Measurements from ENCODE around the gene RALGAPB.

Gene RALGAPB

DNA sequence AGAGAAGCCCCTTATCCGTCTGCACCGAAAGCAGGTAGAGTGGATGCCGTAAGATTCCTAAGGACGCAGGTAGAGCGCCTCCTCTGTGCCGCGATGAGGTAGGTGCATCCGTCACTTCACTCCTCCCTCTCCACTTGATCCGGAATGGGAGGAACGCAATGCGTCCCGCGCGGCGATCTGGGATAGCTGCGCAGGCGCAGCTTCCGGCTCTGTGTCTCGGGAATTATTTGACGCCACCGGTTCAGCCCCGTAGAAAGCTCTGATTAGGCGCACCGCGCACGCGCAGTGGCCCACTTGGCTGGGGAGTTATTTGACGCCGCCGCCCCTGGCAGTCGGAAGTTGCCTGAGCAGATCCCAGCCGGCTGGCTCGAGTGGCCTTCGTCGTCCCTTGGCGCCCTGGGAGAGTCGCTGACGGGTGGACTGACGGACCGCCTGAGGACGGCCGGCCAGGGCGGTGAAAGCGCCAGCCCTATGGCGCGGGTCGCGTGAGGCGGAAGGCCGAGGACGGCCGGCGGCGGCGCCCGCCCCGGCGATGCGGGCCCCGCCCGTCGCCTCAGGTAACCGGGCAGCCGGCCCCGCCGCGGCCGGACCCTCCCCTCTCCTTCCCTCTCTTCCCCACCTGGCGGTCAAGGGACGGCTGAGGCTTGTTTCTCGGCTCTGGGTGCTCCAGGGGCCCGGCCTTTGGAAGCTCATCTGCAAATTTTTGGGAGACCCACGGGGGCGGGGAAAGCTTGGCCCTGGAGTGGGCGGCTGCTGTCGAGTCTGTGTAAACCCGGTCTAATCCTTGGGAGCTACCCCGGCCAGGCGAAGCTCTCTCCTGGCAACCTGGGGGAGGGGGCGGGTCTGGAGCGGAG, at the start of gene RALGAPB (continued):
- TF ChIP-seq, protein P1, sequence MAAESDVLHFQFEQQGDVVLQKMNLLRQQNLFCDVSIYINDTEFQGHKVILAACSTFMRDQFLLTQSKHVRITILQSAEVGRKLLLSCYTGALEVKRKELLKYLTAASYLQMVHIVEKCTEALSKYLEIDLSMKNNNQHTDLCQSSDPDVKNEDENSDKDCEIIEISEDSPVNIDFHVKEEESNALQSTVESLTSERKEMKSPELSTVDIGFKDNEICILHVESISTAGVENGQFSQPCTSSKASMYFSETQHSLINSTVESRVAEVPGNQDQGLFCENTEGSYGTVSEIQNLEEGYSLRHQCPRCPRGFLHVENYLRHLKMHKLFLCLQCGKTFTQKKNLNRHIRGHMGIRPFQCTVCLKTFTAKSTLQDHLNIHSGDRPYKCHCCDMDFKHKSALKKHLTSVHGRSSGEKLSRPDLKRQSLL (tag by site-specific recombination; IDR thresholded peaks at IDR 0.05): no peak
- TF ChIP-seq BCL11A (tag by site-specific recombination; IDR thresholded peaks at IDR 0.05; ENCODE audit: low read depth) (no peak), ZNF274 (IDR thresholded peaks at IDR 0.05; ENCODE audit: low read length) (no peak), ZNF274 (tag by site-specific recombination; IDR thresholded peaks at IDR 0.05; ENCODE audit: borderline replicate concordance) (no peak), ZNF302 (tag by site-specific recombination; IDR thresholded peaks at IDR 0.05; ENCODE audit: low read depth) (no peak), ZNF501 (tag by site-specific recombination; IDR thresholded peaks at IDR 0.05) (no peak), ZNF707 (tag by site-specific recombination; IDR thresholded peaks at IDR 0.05) (no peak), ZNF830 (tag by site-specific recombination; IDR thresholded peaks at IDR 0.05; ENCODE audit: low read depth) (no peak), ZSCAN30 (tag by site-specific recombination; IDR thresholded peaks at IDR 0.05) (peak; percentile 52; the same call in 1 of the 2 replicates), FEZF1 (tag by site-specific recombination; IDR thresholded peaks at IDR 0.05) (no peak), ZNF473 (tag by site-specific recombination; IDR thresholded peaks at IDR 0.05) (no peak), OVOL3 (tag by site-specific recombination; IDR thresholded peaks at IDR 0.05) (no peak), SP7 (tag by site-specific recombination; IDR thresholded peaks at IDR 0.05) (peak; percentile 65; the same call in 1 of the 2 replicates), ZNF76 (tag by site-specific recombination; IDR thresholded peaks at IDR 0.05; ENCODE audit: borderline replicate concordance, low read depth) (peak; percentile 96), ZBTB1 (tag by site-specific recombination; IDR thresholded peaks at IDR 0.05) (no peak), EGR2 (tag by site-specific recombination; IDR thresholded peaks at IDR 0.05; ENCODE audit: low read depth) (peak; percentile 40), ZNF426 (tag by site-specific recombination; IDR thresholded peaks at IDR 0.05) (no peak)
- TF ChIP-seq, protein P2, sequence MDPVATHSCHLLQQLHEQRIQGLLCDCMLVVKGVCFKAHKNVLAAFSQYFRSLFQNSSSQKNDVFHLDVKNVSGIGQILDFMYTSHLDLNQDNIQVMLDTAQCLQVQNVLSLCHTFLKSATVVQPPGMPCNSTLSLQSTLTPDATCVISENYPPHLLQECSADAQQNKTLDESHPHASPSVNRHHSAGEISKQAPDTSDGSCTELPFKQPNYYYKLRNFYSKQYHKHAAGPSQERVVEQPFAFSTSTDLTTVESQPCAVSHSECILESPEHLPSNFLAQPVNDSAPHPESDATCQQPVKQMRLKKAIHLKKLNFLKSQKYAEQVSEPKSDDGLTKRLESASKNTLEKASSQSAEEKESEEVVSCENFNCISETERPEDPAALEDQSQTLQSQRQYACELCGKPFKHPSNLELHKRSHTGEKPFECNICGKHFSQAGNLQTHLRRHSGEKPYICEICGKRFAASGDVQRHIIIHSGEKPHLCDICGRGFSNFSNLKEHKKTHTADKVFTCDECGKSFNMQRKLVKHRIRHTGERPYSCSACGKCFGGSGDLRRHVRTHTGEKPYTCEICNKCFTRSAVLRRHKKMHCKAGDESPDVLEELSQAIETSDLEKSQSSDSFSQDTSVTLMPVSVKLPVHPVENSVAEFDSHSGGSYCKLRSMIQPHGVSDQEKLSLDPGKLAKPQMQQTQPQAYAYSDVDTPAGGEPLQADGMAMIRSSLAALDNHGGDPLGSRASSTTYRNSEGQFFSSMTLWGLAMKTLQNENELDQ (tag by site-specific recombination; IDR thresholded peaks at IDR 0.05; ENCODE audit: low read depth): no peak
- TF ChIP-seq, protein P3, sequence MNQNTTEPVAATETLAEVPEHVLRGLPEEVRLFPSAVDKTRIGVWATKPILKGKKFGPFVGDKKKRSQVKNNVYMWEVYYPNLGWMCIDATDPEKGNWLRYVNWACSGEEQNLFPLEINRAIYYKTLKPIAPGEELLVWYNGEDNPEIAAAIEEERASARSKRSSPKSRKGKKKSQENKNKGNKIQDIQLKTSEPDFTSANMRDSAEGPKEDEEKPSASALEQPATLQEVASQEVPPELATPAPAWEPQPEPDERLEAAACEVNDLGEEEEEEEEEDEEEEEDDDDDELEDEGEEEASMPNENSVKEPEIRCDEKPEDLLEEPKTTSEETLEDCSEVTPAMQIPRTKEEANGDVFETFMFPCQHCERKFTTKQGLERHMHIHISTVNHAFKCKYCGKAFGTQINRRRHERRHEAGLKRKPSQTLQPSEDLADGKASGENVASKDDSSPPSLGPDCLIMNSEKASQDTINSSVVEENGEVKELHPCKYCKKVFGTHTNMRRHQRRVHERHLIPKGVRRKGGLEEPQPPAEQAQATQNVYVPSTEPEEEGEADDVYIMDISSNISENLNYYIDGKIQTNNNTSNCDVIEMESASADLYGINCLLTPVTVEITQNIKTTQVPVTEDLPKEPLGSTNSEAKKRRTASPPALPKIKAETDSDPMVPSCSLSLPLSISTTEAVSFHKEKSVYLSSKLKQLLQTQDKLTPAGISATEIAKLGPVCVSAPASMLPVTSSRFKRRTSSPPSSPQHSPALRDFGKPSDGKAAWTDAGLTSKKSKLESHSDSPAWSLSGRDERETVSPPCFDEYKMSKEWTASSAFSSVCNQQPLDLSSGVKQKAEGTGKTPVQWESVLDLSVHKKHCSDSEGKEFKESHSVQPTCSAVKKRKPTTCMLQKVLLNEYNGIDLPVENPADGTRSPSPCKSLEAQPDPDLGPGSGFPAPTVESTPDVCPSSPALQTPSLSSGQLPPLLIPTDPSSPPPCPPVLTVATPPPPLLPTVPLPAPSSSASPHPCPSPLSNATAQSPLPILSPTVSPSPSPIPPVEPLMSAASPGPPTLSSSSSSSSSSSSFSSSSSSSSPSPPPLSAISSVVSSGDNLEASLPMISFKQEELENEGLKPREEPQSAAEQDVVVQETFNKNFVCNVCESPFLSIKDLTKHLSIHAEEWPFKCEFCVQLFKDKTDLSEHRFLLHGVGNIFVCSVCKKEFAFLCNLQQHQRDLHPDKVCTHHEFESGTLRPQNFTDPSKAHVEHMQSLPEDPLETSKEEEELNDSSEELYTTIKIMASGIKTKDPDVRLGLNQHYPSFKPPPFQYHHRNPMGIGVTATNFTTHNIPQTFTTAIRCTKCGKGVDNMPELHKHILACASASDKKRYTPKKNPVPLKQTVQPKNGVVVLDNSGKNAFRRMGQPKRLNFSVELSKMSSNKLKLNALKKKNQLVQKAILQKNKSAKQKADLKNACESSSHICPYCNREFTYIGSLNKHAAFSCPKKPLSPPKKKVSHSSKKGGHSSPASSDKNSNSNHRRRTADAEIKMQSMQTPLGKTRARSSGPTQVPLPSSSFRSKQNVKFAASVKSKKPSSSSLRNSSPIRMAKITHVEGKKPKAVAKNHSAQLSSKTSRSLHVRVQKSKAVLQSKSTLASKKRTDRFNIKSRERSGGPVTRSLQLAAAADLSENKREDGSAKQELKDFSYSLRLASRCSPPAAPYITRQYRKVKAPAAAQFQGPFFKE (tag by site-specific recombination; IDR thresholded peaks at IDR 0.05; ENCODE audit: borderline replicate concordance): no peak
- TF ChIP-seq, protein P4, sequence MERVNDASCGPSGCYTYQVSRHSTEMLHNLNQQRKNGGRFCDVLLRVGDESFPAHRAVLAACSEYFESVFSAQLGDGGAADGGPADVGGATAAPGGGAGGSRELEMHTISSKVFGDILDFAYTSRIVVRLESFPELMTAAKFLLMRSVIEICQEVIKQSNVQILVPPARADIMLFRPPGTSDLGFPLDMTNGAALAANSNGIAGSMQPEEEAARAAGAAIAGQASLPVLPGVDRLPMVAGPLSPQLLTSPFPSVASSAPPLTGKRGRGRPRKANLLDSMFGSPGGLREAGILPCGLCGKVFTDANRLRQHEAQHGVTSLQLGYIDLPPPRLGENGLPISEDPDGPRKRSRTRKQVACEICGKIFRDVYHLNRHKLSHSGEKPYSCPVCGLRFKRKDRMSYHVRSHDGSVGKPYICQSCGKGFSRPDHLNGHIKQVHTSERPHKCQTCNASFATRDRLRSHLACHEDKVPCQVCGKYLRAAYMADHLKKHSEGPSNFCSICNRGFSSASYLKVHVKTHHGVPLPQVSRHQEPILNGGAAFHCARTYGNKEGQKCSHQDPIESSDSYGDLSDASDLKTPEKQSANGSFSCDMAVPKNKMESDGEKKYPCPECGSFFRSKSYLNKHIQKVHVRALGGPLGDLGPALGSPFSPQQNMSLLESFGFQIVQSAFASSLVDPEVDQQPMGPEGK (tag by site-specific recombination; IDR thresholded peaks at IDR 0.05): no peak
- TF ChIP-seq, protein P5, sequence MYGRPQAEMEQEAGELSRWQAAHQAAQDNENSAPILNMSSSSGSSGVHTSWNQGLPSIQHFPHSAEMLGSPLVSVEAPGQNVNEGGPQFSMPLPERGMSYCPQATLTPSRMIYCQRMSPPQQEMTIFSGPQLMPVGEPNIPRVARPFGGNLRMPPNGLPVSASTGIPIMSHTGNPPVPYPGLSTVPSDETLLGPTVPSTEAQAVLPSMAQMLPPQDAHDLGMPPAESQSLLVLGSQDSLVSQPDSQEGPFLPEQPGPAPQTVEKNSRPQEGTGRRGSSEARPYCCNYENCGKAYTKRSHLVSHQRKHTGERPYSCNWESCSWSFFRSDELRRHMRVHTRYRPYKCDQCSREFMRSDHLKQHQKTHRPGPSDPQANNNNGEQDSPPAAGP (tag by site-specific recombination; IDR thresholded peaks at IDR 0.05): no peak
- TF ChIP-seq, protein P6, sequence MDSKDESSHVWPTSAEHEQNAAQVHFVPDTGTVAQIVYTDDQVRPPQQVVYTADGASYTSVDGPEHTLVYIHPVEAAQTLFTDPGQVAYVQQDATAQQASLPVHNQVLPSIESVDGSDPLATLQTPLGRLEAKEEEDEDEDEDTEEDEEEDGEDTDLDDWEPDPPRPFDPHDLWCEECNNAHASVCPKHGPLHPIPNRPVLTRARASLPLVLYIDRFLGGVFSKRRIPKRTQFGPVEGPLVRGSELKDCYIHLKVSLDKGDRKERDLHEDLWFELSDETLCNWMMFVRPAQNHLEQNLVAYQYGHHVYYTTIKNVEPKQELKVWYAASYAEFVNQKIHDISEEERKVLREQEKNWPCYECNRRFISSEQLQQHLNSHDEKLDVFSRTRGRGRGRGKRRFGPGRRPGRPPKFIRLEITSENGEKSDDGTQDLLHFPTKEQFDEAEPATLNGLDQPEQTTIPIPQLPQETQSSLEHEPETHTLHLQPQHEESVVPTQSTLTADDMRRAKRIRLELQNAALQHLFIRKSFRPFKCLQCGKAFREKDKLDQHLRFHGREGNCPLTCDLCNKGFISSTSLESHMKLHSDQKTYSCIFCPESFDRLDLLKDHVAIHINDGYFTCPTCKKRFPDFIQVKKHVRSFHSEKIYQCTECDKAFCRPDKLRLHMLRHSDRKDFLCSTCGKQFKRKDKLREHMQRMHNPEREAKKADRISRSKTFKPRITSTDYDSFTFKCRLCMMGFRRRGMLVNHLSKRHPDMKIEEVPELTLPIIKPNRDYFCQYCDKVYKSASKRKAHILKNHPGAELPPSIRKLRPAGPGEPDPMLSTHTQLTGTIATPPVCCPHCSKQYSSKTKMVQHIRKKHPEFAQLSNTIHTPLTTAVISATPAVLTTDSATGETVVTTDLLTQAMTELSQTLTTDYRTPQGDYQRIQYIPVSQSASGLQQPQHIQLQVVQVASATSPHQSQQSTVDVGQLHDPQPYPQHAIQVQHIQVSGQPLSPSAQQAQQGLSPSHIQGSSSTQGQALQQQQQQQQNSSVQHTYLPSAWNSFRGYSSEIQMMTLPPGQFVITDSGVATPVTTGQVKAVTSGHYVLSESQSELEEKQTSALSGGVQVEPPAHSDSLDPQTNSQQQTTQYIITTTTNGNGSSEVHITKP (tag by site-specific recombination; IDR thresholded peaks at IDR 0.05): peak; percentile 83

Data from HEK293 (cell line).